Body of pancreas (tissue), 4 donors: ENCODE data around the gene NPW.

ENCODE experiments used
- POLR2A ChIP-seq, 3 donors: fragments of 450-650 bp; IDR thresholded peaks; one replicate each; pipeline ENCODE4 v1.6.1; 2016; ENCODE audit warnings: antibody characterized with exemption in 3 of 3, mild to moderate bottlenecking in 2 of 3
- TF ChIP-seq, protein P1 (sequence below), 7 experiments: fragments of 450-650 bp in 4 of 7; fragments of 200-600 bp in 3 of 7; sonication (generic) in 3 of 7; IDR thresholded peaks; one replicate each; pipeline ENCODE4 v1.5.1; 2016 to 2019; ENCODE audit warnings: antibody characterized with exemption in 7 of 7

DNA sequence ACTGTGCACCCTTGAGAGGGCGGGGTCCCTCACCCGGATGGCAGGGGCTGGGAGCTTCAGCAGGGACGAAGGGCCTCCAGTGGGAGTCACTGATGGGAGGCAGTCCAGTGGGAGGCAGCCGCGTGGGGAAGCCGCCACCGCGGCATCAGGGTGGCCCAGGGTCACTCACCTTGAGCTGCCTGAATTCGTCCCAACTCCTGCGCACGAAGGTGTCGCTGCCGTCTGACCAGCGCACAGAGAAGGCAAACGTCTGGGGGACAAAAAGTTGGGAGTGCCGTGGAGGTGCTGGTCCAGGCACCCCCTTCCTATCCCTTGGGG lies 38.9 kb upstream of the NPW start:
- TF ChIP-seq POLR2A (IDR thresholded peaks at IDR 0.05): no peak
- TF ChIP-seq, protein P1, sequence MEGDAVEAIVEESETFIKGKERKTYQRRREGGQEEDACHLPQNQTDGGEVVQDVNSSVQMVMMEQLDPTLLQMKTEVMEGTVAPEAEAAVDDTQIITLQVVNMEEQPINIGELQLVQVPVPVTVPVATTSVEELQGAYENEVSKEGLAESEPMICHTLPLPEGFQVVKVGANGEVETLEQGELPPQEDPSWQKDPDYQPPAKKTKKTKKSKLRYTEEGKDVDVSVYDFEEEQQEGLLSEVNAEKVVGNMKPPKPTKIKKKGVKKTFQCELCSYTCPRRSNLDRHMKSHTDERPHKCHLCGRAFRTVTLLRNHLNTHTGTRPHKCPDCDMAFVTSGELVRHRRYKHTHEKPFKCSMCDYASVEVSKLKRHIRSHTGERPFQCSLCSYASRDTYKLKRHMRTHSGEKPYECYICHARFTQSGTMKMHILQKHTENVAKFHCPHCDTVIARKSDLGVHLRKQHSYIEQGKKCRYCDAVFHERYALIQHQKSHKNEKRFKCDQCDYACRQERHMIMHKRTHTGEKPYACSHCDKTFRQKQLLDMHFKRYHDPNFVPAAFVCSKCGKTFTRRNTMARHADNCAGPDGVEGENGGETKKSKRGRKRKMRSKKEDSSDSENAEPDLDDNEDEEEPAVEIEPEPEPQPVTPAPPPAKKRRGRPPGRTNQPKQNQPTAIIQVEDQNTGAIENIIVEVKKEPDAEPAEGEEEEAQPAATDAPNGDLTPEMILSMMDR (IDR thresholded peaks at IDR 0.05): no peak
